Muscle layer of duodenum (tissue), 2 donors: ENCODE measurements around the gene CYP4B1.

Experiments
- H3K27ac ChIP-seq: one replicate; pipeline ENCODE4 v1.7.0; 2013; ENCODE audit warnings: mild to moderate bottlenecking, low read length
- H3K27me3 ChIP-seq: one replicate; pipeline ENCODE4 v1.7.0; 2013; ENCODE audit warnings: low read depth, mild to moderate bottlenecking, control low read depth, low read length
- H3K36me3 ChIP-seq, 2 donors: one replicate each; pipeline ENCODE4 v1.7.0; 2013; ENCODE audit warnings: low read length in 2 of 2, control low read depth in 1 of 2, mild to moderate bottlenecking in 1 of 2; ENCODE audit not compliant: insufficient read depth in 2 of 2, control insufficient read depth in 1 of 2
- H3K4me1 ChIP-seq, 2 donors: one replicate each; pipeline ENCODE4 v1.7.0; 2013; ENCODE audit warnings: low read length in 2 of 2, mild to moderate bottlenecking in 2 of 2, control low read depth in 1 of 2, moderate library complexity in 1 of 2; ENCODE audit not compliant: insufficient read depth in 2 of 2, control insufficient read depth in 1 of 2
- H3K4me3 ChIP-seq, 2 donors: one replicate each; pipeline ENCODE4 v1.7.0; 2013; ENCODE audit warnings: low read length in 2 of 2, low read depth in 1 of 2, mild to moderate bottlenecking in 1 of 2
- H3K9me3 ChIP-seq, 2 donors: one replicate each; pipeline ENCODE4 v1.7.0; 2013; ENCODE audit warnings: low read length in 2 of 2, control low read depth in 1 of 2, mild to moderate bottlenecking in 1 of 2; ENCODE audit not compliant: control insufficient read depth in 1 of 2
- donor health status: healthy.

The CYP4B1 gene

GRCh38 chr1:46807046-46807972, 8.5 kb downstream of the CYP4B1 start:
- H3K27me3 ChIP-seq = no peaks in the 10 kb centered on the region
- H3K9me3 ChIP-seq = no peaks in the 10 kb centered on the region
- no peak overlapping the region for H3K4me3 ChIP-seq
- H3K36me3 ChIP-seq = no peaks in the 10 kb centered on the region
- no peak overlapping the region for H3K27ac ChIP-seq
- no peaks in the 10 kb centered on the region for H3K4me1 ChIP-seq

- no peaks in the 10 kb centered on the region for H3K9me3 ChIP-seq
Measured at GRCh38 chr1:46809071-46809470, 10.2 kb downstream of the CYP4B1 start.

GRCh38 chr1:46809904-46810303, 11.1 kb downstream of the CYP4B1 start:
- Histone ChIP-seq H3K4me1 (no peaks in the 10 kb centered on the region), H3K9me3 (no peaks in the 10 kb centered on the region), H3K27ac (no peak overlapping the region), H3K36me3 (no peaks in the 10 kb centered on the region), H3K27me3 (no peaks in the 10 kb centered on the region), H3K4me3 (no peak overlapping the region)

More at GRCh38 chr1:46809071-46809470, 10.2 kb downstream of the CYP4B1 start:
- no peak overlapping the region for H3K27ac ChIP-seq
- no peaks in the 10 kb centered on the region for H3K36me3 ChIP-seq
- H3K4me1 ChIP-seq = no peaks in the 10 kb centered on the region
- H3K4me3 ChIP-seq = no peak overlapping the region
- H3K27me3 ChIP-seq = no peaks in the 10 kb centered on the region

GRCh38 chr1:46810596-46810995, 11.8 kb downstream of the CYP4B1 start:
- no peak overlapping the region for H3K27ac ChIP-seq

GRCh38 chr1:46811053-46811452, 12.2 kb downstream of the CYP4B1 start:
- Histone ChIP-seq H3K4me3 (no peak overlapping the region), H3K27ac (no peak overlapping the region)

More at GRCh38 chr1:46810596-46810995, 11.8 kb downstream of the CYP4B1 start:
- H3K36me3 ChIP-seq = no peaks in the 10 kb centered on the region
- H3K27me3 ChIP-seq = no peaks in the 10 kb centered on the region
- H3K9me3 ChIP-seq = no peaks in the 10 kb centered on the region
- H3K4me1 ChIP-seq = no peaks in the 10 kb centered on the region
- no peak overlapping the region for H3K4me3 ChIP-seq

GRCh38 chr1:46812065-46812963, 13.5 kb downstream of the CYP4B1 start:
- no peaks in the 10 kb centered on the region for H3K27me3 ChIP-seq
- H3K4me3 ChIP-seq = no peak overlapping the region
- H3K36me3 ChIP-seq = no peaks in the 10 kb centered on the region
- no peaks in the 10 kb centered on the region for H3K9me3 ChIP-seq
- H3K4me1 ChIP-seq = no peaks in the 10 kb centered on the region
- no peak overlapping the region for H3K27ac ChIP-seq

More at GRCh38 chr1:46811053-46811452, 12.2 kb downstream of the CYP4B1 start:
- no peaks in the 10 kb centered on the region for H3K9me3 ChIP-seq
- H3K27me3 ChIP-seq = no peaks in the 10 kb centered on the region
- H3K36me3 ChIP-seq = no peaks in the 10 kb centered on the region
- H3K4me1 ChIP-seq = no peaks in the 10 kb centered on the region

GRCh38 chr1:46812996-46813857, 14.4 kb downstream of the CYP4B1 start:
- no peaks in the 10 kb centered on the region for H3K4me1 ChIP-seq
- no peaks in the 10 kb centered on the region for H3K9me3 ChIP-seq
- H3K27me3 ChIP-seq = no peaks in the 10 kb centered on the region
- no peak overlapping the region for H3K4me3 ChIP-seq
- no peak overlapping the region for H3K27ac ChIP-seq
- no peaks in the 10 kb centered on the region for H3K36me3 ChIP-seq

- Histone ChIP-seq H3K4me3 (no peak overlapping the region), H3K27ac (no peak overlapping the region), H3K27me3 (no peaks in the 10 kb centered on the region), H3K4me1 (no peaks in the 10 kb centered on the region), H3K36me3 (no peaks in the 10 kb centered on the region), H3K9me3 (no peaks in the 10 kb centered on the region)
Measured at GRCh38 chr1:46813858-46814396, 15.1 kb downstream of the CYP4B1 start.

- no peak overlapping the region for H3K27ac ChIP-seq
- H3K27me3 ChIP-seq = no peaks in the 10 kb centered on the region
- H3K4me3 ChIP-seq = no peak overlapping the region
- no peaks in the 10 kb centered on the region for H3K9me3 ChIP-seq
- H3K4me1 ChIP-seq = no peaks in the 10 kb centered on the region
- H3K36me3 ChIP-seq = no peaks in the 10 kb centered on the region
Measured at GRCh38 chr1:46815133-46815532, 16.3 kb downstream of the CYP4B1 start.

- H3K36me3 ChIP-seq = no peaks in the 10 kb centered on the region
- H3K9me3 ChIP-seq = no peaks in the 10 kb centered on the region
- no peaks in the 10 kb centered on the region for H3K27me3 ChIP-seq
- no peaks in the 10 kb centered on the region for H3K4me1 ChIP-seq
- H3K4me3 ChIP-seq = no peak overlapping the region
- H3K27ac ChIP-seq = no peak overlapping the region
Measured at GRCh38 chr1:46816930-46817329, 18.1 kb downstream of the CYP4B1 start.
